SHP77 treated with DMSO at 0.1 percent for 48 hours (cell line): ENCODE data around the gene OR8A1.

Source experiments
- DNase-seq: peaks from one replicate; lab custom pipeline; 2025; lab: John Stamatoyannopoulos, UW

OR8A1 gene

GRCh38 chr11:124569697-124570096 lies at the start of gene OR8A1:
OR8A1 (plus strand) TSS chr11:124569997; CDS start chr11:124570120, 123 bp downstream.
- DNase-seq = no peak

- no peak for DNase-seq
Observed at GRCh38 chr11:124520550-124520854, 49.3 kb upstream of the OR8A1 start.

GRCh38 chr11:124533626-124534025 lies 36.2 kb upstream of the OR8A1 start:
- DNase-seq = no peak

- DNase-seq = no peak
Observed at GRCh38 chr11:124534051-124534450, 35.7 kb upstream of the OR8A1 start.

- no peak for DNase-seq
Observed at GRCh38 chr11:124535552-124536232, 34.1 kb upstream of the OR8A1 start.

- no peak for DNase-seq
Observed at GRCh38 chr11:124536520-124536919, 33.3 kb upstream of the OR8A1 start.

- DNase-seq = no peak
Observed at GRCh38 chr11:124538019-124538418, 31.8 kb upstream of the OR8A1 start.

- no peak for DNase-seq
Observed at GRCh38 chr11:124541204-124541603, 28.6 kb upstream of the OR8A1 start.

GRCh38 chr11:124543145-124543544 lies 26.7 kb upstream of the OR8A1 start:
- DNase-seq = no peak

- no peak for DNase-seq
Observed at GRCh38 chr11:124543554-124543953, 26.2 kb upstream of the OR8A1 start, which contains the start of gene OR8B12. OR8B12 (minus strand) TSS chr11:124543654; CDS start chr11:124543654, 0 bp downstream.

GRCh38 chr11:124551189-124551588 lies 18.6 kb upstream of the OR8A1 start:
- DNase-seq = no peak

GRCh38 chr11:124551987-124552386 lies 17.8 kb upstream of the OR8A1 start:
- DNase-seq = no peak

GRCh38 chr11:124556828-124557227 lies 13.0 kb upstream of the OR8A1 start:
- DNase-seq = no peak

- no peak for DNase-seq
Observed at GRCh38 chr11:124570160-124570559, 363 bp downstream of the OR8A1 start.

GRCh38 chr11:124577716-124578427 lies 8.1 kb downstream of the OR8A1 start:
- DNase-seq = no peak

GRCh38 chr11:124578761-124579160 lies 9.0 kb downstream of the OR8A1 start:
- DNase-seq = no peak

GRCh38 chr11:124581817-124582216 lies 12.0 kb downstream of the OR8A1 start:
- no peak for DNase-seq

- DNase-seq = no peak
Observed at GRCh38 chr11:124582565-124582964, 12.8 kb downstream of the OR8A1 start.

GRCh38 chr11:124583781-124584180 lies 14.0 kb downstream of the OR8A1 start:
- DNase-seq = no peak

- no peak for DNase-seq
Observed at GRCh38 chr11:124584681-124585372, 15.0 kb downstream of the OR8A1 start.

- DNase-seq = no peak
Observed at GRCh38 chr11:124586238-124586860, 16.6 kb downstream of the OR8A1 start.

- no peak for DNase-seq
Observed at GRCh38 chr11:124591430-124591829, 21.6 kb downstream of the OR8A1 start.

- no peak for DNase-seq
Observed at GRCh38 chr11:124592627-124593026, 22.8 kb downstream of the OR8A1 start.
